HUES48 (cell line): Measurements from ENCODE around the gene EFCAB6.

Source experiments
- H3K27ac ChIP-seq: one replicate; pipeline ENCODE4 v1.7.0; 2013; ENCODE audit warnings: low read depth, low read length, inconsistent platforms
- H3K27me3 ChIP-seq: 2 replicates; pipeline ENCODE4 v1.6.1; 2013; ENCODE audit warnings: mild to moderate bottlenecking, low read length; ENCODE audit not compliant: control insufficient read depth, insufficient read depth
- H3K36me3 ChIP-seq: 2 replicates; pipeline ENCODE4 v1.6.1; 2013; ENCODE audit warnings: low read length; ENCODE audit not compliant: control insufficient read depth, insufficient read depth
- H3K4me1 ChIP-seq: 2 replicates; pipeline ENCODE4 v1.6.1; 2013; ENCODE audit warnings: mild to moderate bottlenecking, low read length; ENCODE audit not compliant: control insufficient read depth, insufficient read depth
- H3K4me3 ChIP-seq: 2 replicates; pipeline ENCODE4 v1.5.1; 2013; ENCODE audit warnings: mild to moderate bottlenecking, low read depth, low read length
- H3K9ac ChIP-seq: 2 replicates; pipeline ENCODE4 v1.6.1; 2013; ENCODE audit warnings: mild to moderate bottlenecking, low read depth, low read length, moderate library complexity
- H3K9me3 ChIP-seq: 2 replicates; pipeline ENCODE4 v1.6.1; 2013; ENCODE audit warnings: low read length; ENCODE audit not compliant: control insufficient read depth, insufficient read depth

Gene EFCAB6

DNA sequence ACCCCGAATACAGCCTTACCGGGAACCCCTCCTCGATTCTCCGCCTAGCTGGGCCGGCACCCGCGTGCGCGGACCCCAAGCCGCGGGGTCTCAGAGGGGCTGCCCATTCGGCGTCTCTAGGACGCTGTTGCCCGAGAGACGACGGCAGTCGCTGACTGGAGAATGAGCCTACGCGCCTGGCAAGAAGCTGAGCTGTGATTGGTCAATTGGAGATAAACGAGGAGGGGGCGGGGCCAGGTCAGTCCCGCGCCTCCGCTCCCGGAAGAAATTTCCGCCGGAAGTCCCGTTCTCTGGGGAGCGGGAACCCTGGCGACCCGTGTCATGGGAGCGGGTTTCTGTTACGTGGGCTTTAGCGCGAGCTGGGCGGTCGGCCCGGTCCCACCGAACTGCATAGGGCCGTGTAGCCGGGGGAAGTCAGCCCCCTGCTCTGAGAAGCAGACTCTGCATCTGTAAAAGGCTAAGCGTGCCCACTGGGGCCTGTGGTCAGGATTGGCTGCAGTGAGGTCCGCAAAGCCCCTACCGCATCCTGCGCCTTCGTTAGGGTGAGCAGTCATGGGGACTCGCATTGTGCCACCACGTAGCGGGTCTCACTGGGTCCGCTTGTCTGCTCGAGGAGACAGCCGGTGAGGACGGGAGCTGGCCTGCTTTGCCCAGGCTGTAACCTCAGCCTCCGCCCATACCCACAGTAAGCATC is at the start of gene EFCAB6:
EFCAB6 (minus strand) TSS at position 157 of the 694 bp plus-strand sequence. CDS start 29,987 bp downstream, outside the sequence.
- Histone ChIP-seq H3K9me3 (no peaks in the 10 kb centered on the region), H3K36me3 (no peaks in the 10 kb centered on the region), H3K27me3 (no peaks in the 10 kb centered on the region; the same call in 1 of the 2 replicates), H3K4me3 (peak within 1 kb of the TSS; percentile 75), H3K4me1 (peaks cover 13% of the 10 kb centered on the region), H3K9ac (peak within 1 kb of the TSS; percentile 69), H3K27ac (peak within 1 kb of the TSS; percentile 87)

DNA sequence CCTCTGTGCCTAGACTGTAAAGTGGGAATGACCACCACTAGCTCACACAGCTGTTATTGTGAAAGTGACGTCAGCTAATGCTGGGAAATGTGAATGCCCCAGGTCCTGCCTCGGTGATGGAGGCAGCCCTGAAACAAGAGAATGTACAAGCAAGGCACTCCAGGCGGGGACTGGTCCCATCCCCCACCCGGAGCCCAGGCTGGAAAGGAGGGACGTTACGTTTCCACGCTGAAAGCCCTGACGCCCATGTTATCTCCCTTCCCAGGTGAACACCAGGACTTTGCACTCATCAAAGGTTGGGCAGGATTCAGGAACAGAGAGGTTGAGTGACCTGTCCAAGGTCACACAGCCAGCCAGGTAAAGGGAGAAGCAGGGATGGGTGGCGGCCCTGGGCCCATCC is 49.4 kb upstream of the EFCAB6 start:
- Histone ChIP-seq H3K36me3 (no peaks in the 10 kb centered on the region), H3K4me1 (peaks cover 21% of the 10 kb centered on the region), H3K27me3 (no peaks in the 10 kb centered on the region), H3K9ac (no peak overlapping the region), H3K4me3 (peak overlapping the region; percentile 73), H3K9me3 (peaks cover 4% of the 10 kb centered on the region; the same call in 1 of the 2 replicates), H3K27ac (no peak overlapping the region)

DNA sequence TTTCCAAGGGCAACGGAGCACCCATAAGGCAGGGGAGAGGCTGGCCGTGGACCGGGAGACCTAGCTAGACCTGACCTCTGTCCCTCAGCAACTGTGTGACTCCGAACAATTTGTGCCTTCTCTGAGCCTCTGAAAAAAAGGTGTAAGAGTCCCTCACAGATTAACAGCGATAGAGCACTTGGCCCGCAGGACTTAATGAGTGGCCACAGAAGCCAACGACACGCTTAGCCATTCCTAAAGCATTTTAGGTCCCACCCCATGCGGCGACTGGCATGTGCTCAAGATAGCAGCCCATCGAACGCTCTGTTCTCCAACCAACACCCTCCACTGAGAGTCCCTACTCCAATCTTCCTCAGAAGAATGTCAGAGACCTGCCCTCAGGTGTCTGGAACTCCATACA is 48.7 kb upstream of the EFCAB6 start:
- Histone ChIP-seq H3K27ac (no peak overlapping the region), H3K9me3 (peaks cover 4% of the 10 kb centered on the region; the same call in 1 of the 2 replicates), H3K4me1 (peaks cover 21% of the 10 kb centered on the region), H3K9ac (no peak overlapping the region), H3K36me3 (no peaks in the 10 kb centered on the region), H3K4me3 (peak overlapping the region; percentile 73; the same call in 1 of the 2 replicates), H3K27me3 (no peaks in the 10 kb centered on the region)

GRCh38 chr22:43860126-43860525 is 48.0 kb upstream of the EFCAB6 start:
- Histone ChIP-seq H3K4me1 (peaks cover 21% of the 10 kb centered on the region), H3K27me3 (no peaks in the 10 kb centered on the region), H3K9ac (no peak overlapping the region), H3K9me3 (peaks cover 4% of the 10 kb centered on the region; the same call in 1 of the 2 replicates), H3K27ac (no peak overlapping the region), H3K36me3 (no peaks in the 10 kb centered on the region), H3K4me3 (no peak overlapping the region)

- H3K27ac ChIP-seq, result no peak overlapping the region
- no peaks in the 10 kb centered on the region for H3K27me3 ChIP-seq
- peaks cover 21% of the 10 kb centered on the region for H3K4me1 ChIP-seq
- no peaks in the 10 kb centered on the region for H3K36me3 ChIP-seq
- no peak overlapping the region for H3K9ac ChIP-seq
- H3K4me3 ChIP-seq, result no peak overlapping the region
- peaks cover 4% of the 10 kb centered on the region; the same call in 1 of the 2 replicates for H3K9me3 ChIP-seq
These were observed 47.5 kb upstream of the EFCAB6 start for GRCh38 chr22:43859621-43860020.

GRCh38 chr22:43859176-43859575 is 47.1 kb upstream of the EFCAB6 start:
- H3K27ac ChIP-seq, result no peak overlapping the region
- H3K4me1 ChIP-seq, result peaks cover 21% of the 10 kb centered on the region
- H3K27me3 ChIP-seq, result no peaks in the 10 kb centered on the region
- no peak overlapping the region for H3K9ac ChIP-seq
- H3K4me3 ChIP-seq, result no peak overlapping the region
- H3K9me3 ChIP-seq, result peaks cover 4% of the 10 kb centered on the region; the same call in 1 of the 2 replicates
- no peaks in the 10 kb centered on the region for H3K36me3 ChIP-seq

DNA sequence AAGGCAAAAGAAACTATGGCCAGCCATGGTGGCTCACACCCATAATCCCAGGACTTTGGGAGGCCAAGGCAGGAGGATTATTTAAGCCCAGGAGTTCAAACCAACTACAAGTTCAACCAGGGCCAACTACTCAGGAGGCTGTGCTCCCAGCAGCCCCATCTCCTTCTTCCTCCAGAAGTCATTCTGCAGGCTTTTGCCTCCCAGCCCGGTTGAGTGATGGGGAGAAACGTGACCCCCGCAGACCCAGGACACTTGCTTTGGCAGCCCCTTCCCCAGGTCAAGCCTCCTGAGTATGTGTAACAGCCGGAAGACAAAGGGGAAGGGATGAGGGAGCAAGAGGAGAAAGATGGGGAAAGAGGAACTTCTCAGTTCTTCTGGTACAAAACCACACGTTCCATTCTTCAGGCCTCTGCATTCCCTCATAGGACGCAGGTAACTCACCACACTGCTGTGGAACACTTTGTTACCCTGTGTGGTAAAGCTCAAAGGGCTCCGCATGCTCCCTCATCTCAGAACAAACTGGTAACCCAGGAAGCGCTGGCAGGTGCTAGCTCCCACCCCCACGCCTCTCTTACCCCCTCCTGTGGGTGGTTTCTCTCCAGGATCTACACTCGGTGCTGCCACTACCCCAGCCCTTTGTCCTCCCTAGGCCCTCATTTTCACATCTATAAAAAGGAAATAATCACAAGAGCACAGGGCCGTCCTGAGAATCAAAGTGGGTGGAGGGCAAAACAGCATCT is 46.2 kb upstream of the EFCAB6 start:
- H3K27ac ChIP-seq, result no peak overlapping the region
- H3K9ac ChIP-seq, result no peak overlapping the region
- no peak overlapping the region for H3K4me3 ChIP-seq
- H3K36me3 ChIP-seq, result no peaks in the 10 kb centered on the region
- H3K27me3 ChIP-seq, result no peaks in the 10 kb centered on the region
- H3K4me1 ChIP-seq, result peaks cover 25% of the 10 kb centered on the region
- H3K9me3 ChIP-seq, result peaks cover 4% of the 10 kb centered on the region; the same call in 1 of the 2 replicates

GRCh38 chr22:43857367-43857766 is 45.3 kb upstream of the EFCAB6 start:
- Histone ChIP-seq H3K27ac (no peak overlapping the region), H3K27me3 (no peaks in the 10 kb centered on the region), H3K36me3 (no peaks in the 10 kb centered on the region), H3K4me1 (peaks cover 25% of the 10 kb centered on the region), H3K4me3 (no peak overlapping the region), H3K9me3 (peaks cover 4% of the 10 kb centered on the region; the same call in 1 of the 2 replicates), H3K9ac (no peak overlapping the region)

DNA sequence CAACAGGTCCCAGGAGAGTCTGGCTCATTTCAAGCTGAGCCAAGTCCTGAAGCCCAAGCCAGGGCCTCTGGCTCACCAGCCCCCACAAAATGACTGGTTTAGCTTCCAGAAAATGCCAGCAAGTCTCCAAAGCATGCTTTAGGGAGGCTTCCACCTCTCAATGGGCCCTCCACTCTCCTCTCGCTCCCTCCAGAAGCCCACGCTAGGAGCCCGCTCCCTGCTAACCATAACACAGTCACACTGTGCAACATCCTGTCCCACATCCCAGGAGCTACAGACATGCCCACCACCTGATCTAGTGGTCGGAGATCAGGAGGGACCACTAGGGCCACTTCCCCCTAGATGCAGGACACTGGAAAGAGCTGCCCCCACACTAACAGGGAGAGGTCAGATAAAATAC is 43.3 kb upstream of the EFCAB6 start:
- no peak overlapping the region for H3K9ac ChIP-seq
- H3K27ac ChIP-seq, result no peak overlapping the region
- H3K9me3 ChIP-seq, result peaks cover 4% of the 10 kb centered on the region; the same call in 1 of the 2 replicates
- peaks cover 16% of the 10 kb centered on the region; the same call in 1 of the 2 replicates for H3K4me1 ChIP-seq
- no peak overlapping the region for H3K4me3 ChIP-seq
- no peaks in the 10 kb centered on the region for H3K27me3 ChIP-seq
- H3K36me3 ChIP-seq, result no peaks in the 10 kb centered on the region

DNA sequence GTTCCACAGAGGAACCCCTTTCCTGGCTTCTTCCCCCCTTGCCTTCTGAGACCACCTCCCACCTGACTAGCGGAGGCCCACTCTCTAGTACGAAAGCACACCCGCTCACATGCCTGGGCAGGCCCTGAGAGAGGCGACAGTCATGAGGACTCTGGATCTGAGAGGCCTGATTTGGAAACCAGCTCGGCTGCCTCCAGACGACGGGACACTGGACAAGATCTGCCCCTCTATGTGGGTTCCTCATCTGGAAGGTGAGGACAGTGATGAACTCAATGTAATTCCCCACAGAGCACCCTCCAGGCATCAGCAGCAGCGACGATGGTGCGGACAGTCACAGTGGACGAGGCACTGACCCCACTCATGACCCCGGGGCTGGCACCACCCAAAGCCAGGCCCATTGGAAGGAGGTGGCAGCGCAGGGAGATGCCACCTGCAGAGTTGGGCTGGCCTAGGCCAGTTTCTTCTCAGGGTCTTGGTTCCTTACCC is 42.7 kb upstream of the EFCAB6 start:
- H3K36me3 ChIP-seq, result no peaks in the 10 kb centered on the region
- peaks cover 16% of the 10 kb centered on the region; the same call in 1 of the 2 replicates for H3K4me1 ChIP-seq
- no peak overlapping the region for H3K4me3 ChIP-seq
- H3K27me3 ChIP-seq, result no peaks in the 10 kb centered on the region
- H3K9ac ChIP-seq, result no peak overlapping the region
- H3K9me3 ChIP-seq, result peaks cover 4% of the 10 kb centered on the region; the same call in 1 of the 2 replicates
- no peak overlapping the region for H3K27ac ChIP-seq
